Measurements from ENCODE around the gene MRPL49. TPM values are rescaled to one million over a fixed set of nuclear protein-coding genes. Genes with fewer than 3 reads are reported as not detected.

Gene MRPL49
- polyA plus RNA-seq, 2 of the 4 experiments (the other 2 are of a cell fraction) = 55.5 to 65.5 TPM

DNA sequence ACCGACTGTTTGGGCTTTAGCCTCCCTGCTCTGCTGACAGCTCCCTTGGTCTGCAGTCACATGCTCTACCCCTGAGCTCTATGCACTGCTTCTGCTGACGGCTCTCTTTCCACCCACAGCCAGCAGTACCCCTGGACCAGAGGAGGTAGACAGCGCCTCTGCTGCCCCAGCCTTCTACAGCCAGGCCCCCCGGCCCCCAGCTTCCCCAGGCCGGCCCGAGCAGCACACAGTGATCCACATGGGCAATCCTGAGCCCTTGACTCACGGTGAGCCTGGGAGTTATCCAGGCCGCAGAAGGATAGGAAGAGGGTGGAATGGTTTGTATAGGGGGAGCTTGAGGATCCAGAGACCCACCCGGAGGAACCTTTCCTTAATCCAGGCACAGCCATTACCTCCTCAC lies 35.3 kb upstream of the MRPL49 start:
- no peak for TF ChIP-seq E2F6 (IDR thresholded peaks at IDR 0.05; ENCODE audit: borderline replicate concordance, low read depth)
- TF ChIP-seq MYC (IDR thresholded peaks at IDR 0.05; ENCODE audit: borderline replicate concordance, low read length) = no peak
- no peak for TF ChIP-seq RNF2 (IDR thresholded peaks at IDR 0.05; ENCODE audit: borderline replicate concordance, low read depth)
- TF ChIP-seq, protein P1, sequence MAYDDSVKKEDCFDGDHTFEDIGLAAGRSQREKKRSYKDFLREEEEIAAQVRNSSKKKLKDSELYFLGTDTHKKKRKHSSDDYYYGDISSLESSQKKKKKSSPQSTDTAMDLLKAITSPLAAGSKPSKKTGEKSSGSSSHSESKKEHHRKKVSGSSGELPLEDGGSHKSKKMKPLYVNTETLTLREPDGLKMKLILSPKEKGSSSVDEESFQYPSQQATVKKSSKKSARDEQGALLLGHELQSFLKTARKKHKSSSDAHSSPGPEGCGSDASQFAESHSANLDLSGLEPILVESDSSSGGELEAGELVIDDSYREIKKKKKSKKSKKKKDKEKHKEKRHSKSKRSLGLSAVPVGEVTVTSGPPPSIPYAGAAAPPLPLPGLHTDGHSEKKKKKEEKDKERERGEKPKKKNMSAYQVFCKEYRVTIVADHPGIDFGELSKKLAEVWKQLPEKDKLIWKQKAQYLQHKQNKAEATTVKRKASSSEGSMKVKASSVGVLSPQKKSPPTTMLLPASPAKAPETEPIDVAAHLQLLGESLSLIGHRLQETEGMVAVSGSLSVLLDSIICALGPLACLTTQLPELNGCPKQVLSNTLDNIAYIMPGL (CRISPR knock-in tag; IDR thresholded peaks at IDR 0.05; ENCODE audit: borderline replicate concordance) = no peak
- no peak for TF ChIP-seq ZFP36 (IDR thresholded peaks at IDR 0.05; ENCODE audit: borderline replicate concordance, partially characterized antibody)
- DNase-seq (ENCODE audit: low read depth in 1 of 2, low spot score in 1 of 2) = no peak
- Histone ChIP-seq H3K4me2 (no peak overlapping the region), H3K4me3 (no peak overlapping the region), H3K4me1 (peaks cover 23% of the 10 kb centered on the region), H3K27ac (no peak overlapping the region), H3K9me3 (no peaks in the 10 kb centered on the region)
- FAIRE-seq = no peak
- CTCF ChIA-PET = interaction anchor here (1.0 to 4.7 kb wide), 5 partner anchors 8 to 74 kb away, joined by 3 to 30 read pairs (median 7); partner anchors contain the start of genes TM7SF2, VPS51 and ZNHIT2
- POLR2A ChIA-PET = no interaction called here
- ATAC-seq = no peak
- WGBS (ENCODE audit: missing lambda C conversion rate) = 97% methylated on average over 8 of the region's 9 CpGs

- DNase-seq (ENCODE audit: low read depth in 1 of 2, low spot score in 1 of 2) (no peak), ATAC-seq (no peak), FAIRE-seq (no peak)
- 95% methylated on average over 11 of the region's 11 CpGs for WGBS (ENCODE audit: missing lambda C conversion rate)
- POLR2A ChIA-PET = no interaction called here
- CTCF ChIA-PET = interaction anchor here (1.0 to 4.7 kb wide), 3 partner anchors 16 to 30 kb away, joined by 3 to 30 read pairs (median 7); partner anchors contain the start of genes TM7SF2 and ZNHIT2
- Histone ChIP-seq H3K4me1 (peaks cover 19% of the 10 kb centered on the region), H3K9me3 (no peaks in the 10 kb centered on the region), H3K4me2 (no peak overlapping the region), H3K27ac (no peak overlapping the region), H3K4me3 (no peak overlapping the region)
- no peak for TF ChIP-seq NPAS2 (CRISPR knock-in tag; IDR thresholded peaks at IDR 0.05; ENCODE audit: borderline replicate concordance)
- no peak for TF ChIP-seq POLR2A (IDR thresholded peaks at IDR 0.05; ENCODE audit: low read length)
- no peak for TF ChIP-seq BHLHE40 (IDR thresholded peaks at IDR 0.05; ENCODE audit: low read depth, low read length)
- TF ChIP-seq, protein P2, sequence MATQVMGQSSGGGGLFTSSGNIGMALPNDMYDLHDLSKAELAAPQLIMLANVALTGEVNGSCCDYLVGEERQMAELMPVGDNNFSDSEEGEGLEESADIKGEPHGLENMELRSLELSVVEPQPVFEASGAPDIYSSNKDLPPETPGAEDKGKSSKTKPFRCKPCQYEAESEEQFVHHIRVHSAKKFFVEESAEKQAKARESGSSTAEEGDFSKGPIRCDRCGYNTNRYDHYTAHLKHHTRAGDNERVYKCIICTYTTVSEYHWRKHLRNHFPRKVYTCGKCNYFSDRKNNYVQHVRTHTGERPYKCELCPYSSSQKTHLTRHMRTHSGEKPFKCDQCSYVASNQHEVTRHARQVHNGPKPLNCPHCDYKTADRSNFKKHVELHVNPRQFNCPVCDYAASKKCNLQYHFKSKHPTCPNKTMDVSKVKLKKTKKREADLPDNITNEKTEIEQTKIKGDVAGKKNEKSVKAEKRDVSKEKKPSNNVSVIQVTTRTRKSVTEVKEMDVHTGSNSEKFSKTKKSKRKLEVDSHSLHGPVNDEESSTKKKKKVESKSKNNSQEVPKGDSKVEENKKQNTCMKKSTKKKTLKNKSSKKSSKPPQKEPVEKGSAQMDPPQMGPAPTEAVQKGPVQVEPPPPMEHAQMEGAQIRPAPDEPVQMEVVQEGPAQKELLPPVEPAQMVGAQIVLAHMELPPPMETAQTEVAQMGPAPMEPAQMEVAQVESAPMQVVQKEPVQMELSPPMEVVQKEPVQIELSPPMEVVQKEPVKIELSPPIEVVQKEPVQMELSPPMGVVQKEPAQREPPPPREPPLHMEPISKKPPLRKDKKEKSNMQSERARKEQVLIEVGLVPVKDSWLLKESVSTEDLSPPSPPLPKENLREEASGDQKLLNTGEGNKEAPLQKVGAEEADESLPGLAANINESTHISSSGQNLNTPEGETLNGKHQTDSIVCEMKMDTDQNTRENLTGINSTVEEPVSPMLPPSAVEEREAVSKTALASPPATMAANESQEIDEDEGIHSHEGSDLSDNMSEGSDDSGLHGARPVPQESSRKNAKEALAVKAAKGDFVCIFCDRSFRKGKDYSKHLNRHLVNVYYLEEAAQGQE (IDR thresholded peaks at IDR 0.05) = no peak
- no peak for TF ChIP-seq FOXS1 (CRISPR knock-in tag; IDR thresholded peaks at IDR 0.05)
Observed at GRCh38 chr11:65087216-65087615, 34.9 kb upstream of the MRPL49 start.

DNA sequence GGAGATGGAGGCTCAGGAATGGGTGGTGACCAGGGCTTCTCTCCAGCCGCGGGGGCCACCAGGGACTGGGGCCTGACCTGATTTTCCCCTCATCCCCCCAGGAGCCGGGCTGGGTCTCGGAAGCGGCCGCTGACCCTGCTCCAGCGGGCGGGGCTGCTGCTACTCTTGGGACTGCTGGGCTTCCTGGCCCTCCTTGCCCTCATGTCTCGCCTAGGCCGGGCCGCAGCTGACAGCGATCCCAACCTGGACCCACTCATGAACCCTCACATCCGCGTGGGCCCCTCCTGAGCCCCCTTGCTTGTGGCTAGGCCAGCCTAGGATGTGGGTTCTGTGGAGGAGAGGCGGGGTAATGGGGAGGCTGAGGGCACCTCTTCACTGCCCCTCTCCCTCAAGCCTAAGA lies 34.3 kb upstream of the MRPL49 start:
- no peak overlapping the region for H3K27ac ChIP-seq
- no peak for TF ChIP-seq RFX5 (IDR thresholded peaks at IDR 0.05)
- WGBS (ENCODE audit: missing lambda C conversion rate) = 96% methylated on average over 15 of the region's 15 CpGs
- no peak overlapping the region for H3K4me2 ChIP-seq
- peaks cover 13% of the 10 kb centered on the region for H3K4me1 ChIP-seq
- no peak overlapping the region for H3K4me3 ChIP-seq
- DNase-seq (ENCODE audit: low read depth in 1 of 2, low spot score in 1 of 2) = no peak
- no peak for ATAC-seq
- no peak for FAIRE-seq
- POLR2A ChIA-PET = no interaction called here
- no peaks in the 10 kb centered on the region for H3K9me3 ChIP-seq
- CTCF ChIA-PET = interaction anchor here (1.0 to 4.7 kb wide), 3 partner anchors 15 to 74 kb away, joined by 3 to 30 read pairs (median 4); partner anchors contain the start of genes ARL2 and TM7SF2

DNA sequence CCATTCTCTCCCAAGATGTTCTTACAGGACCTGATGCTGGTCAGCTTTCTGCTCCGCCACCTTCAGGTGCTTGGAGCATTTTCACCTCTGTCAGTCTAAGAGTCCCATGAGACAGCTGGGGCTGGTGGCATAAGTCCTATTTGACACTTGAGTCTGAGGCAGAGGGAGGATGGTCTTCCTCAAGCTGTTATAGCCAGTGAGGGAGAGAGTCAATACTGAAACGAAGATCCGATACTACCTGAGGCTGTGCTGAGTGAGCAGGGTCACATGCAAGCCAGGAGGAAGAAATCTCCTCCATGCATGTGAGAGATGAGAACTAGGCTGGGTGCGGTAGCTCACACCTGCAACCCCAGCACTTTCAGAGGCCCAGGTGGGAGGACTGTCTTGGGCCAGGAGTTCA lies 32.5 kb upstream of the MRPL49 start:
- no peak for FAIRE-seq
- ChIA-PET POLR2A (no interaction called here), CTCF (interaction anchor here (0.6 to 4.7 kb wide), 8 partner anchors 11 to 209 kb away, joined by 3 to 30 read pairs (median 4); partner anchors contain the start of genes SNX15 and TM7SF2)
- ATAC-seq = no peak
- no peaks in the 10 kb centered on the region for H3K9me3 ChIP-seq
- WGBS (ENCODE audit: missing lambda C conversion rate) = 92% methylated on average over 4 of the region's 4 CpGs
- no peak overlapping the region for H3K4me2 ChIP-seq
- DNase-seq (ENCODE audit: low read depth in 1 of 2, low spot score in 1 of 2) = no peak
- peaks cover 10% of the 10 kb centered on the region for H3K4me1 ChIP-seq
- no peak overlapping the region for H3K4me3 ChIP-seq
- H3K27ac ChIP-seq = no peak overlapping the region
- TF ChIP-seq MAZ (IDR thresholded peaks at IDR 0.05; ENCODE audit: borderline replicate concordance, low read depth, low read length) (no peak), HEYL (CRISPR knock-in tag; IDR thresholded peaks at IDR 0.05) (no peak), HES2 (IDR thresholded peaks at IDR 0.05) (no peak), POLR2A (IDR thresholded peaks at IDR 0.05; ENCODE audit: low read length) (no peak), HOXB5 (CRISPR knock-in tag; IDR thresholded peaks at IDR 0.05) (no peak), RAD21 (conservative IDR thresholded peaks at IDR 0.05 in 1 of 2, IDR thresholded peaks at IDR 0.05 in 1 of 2) (no peak)
- TF ChIP-seq, protein P3, sequence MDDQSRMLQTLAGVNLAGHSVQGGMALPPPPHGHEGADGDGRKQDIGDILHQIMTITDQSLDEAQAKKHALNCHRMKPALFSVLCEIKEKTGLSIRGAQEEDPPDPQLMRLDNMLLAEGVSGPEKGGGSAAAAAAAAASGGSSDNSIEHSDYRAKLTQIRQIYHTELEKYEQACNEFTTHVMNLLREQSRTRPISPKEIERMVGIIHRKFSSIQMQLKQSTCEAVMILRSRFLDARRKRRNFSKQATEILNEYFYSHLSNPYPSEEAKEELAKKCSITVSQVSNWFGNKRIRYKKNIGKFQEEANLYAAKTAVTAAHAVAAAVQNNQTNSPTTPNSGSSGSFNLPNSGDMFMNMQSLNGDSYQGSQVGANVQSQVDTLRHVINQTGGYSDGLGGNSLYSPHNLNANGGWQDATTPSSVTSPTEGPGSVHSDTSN (IDR thresholded peaks at IDR 0.05) = no peak
- TF ChIP-seq, protein P2 (IDR thresholded peaks at IDR 0.05) = no peak
